ENCODE results near the gene CDH18. TPM values are rescaled to one million over a fixed set of nuclear protein-coding genes. Genes with fewer than 3 reads are reported as not detected.

Gene CDH18
- total and polyA plus RNA-seq, 2 of the 13 experiments (the other 11 are each of a cell fraction or from before 2014, with no cell fraction given), result not detected

- Histone ChIP-seq H3K27me3 (ENCODE audit: control insufficient read depth in 1 of 2, insufficient read depth in 2 of 2, low read length in 2 of 2) (no peaks in the 10 kb centered on the region; a peak in 1 of 5 replicates), H3K4me3 (replicated peaks in 1 of 3; ENCODE audit: insufficient read depth in 1 of 3, low read depth in 2 of 3, low read length in 3 of 3) (no peak overlapping the region), H3K4me1 (ENCODE audit: insufficient read depth, low read length) (no peaks in the 10 kb centered on the region), H3K79me2 (ENCODE audit: insufficient read depth, low read length) (no peaks in the 10 kb centered on the region), H3K36me3 (replicated peaks in 1 of 2; ENCODE audit: control insufficient read depth in 1 of 2, insufficient read depth in 2 of 2, low read length in 2 of 2) (no peaks in the 10 kb centered on the region), H3K27ac (ENCODE audit: extremely low read length, insufficient read depth, low read length) (no peak overlapping the region), H2AFZ (ENCODE audit: low read length) (no peak overlapping the region), H3K9me3 (ENCODE audit: low read length) (no peaks in the 10 kb centered on the region), H4K20me1 (ENCODE audit: insufficient read depth, low read length) (no peaks in the 10 kb centered on the region), H3K9ac (ENCODE audit: insufficient read depth, low read depth, low read length) (no peak overlapping the region), H3K4me2 (ENCODE audit: low read depth, low read length) (no peak overlapping the region)
- intact Hi-C loops (cut with micrococcal nuclease; ENCODE audit: unreplicated experiment) (no loop called here), in situ Hi-C loops (cut with HindIII; ENCODE audit: extremely low pct_ligation_motif_present, low pct_unique_long_range_greater_than_20kb) (no loop called here)
- FAIRE-seq, result no peak
- POLR2A ChIA-PET, result no interaction called here
- DNase-seq (ENCODE audit: low spot score), result no peak
- CTCF ChIA-PET (ENCODE audit: low intra/inter-chr PET ratio, low total read pairs), result no interaction called here
- WGBS (ENCODE audit: low lambda C conversion rate), result 4% methylated on average over 2 of the region's 2 CpGs
- no peak for ATAC-seq
- no TSS peak for BruUV-seq (replicated peaks)
- TF ChIP-seq ZNF562 (CRISPR knock-in tag; IDR thresholded peaks at IDR 0.05; ENCODE audit: borderline replicate concordance) (no peak), ZXDC (CRISPR knock-in tag; IDR thresholded peaks at IDR 0.05) (no peak), SMAD1 (CRISPR knock-in tag; IDR thresholded peaks at IDR 0.05; ENCODE audit: borderline replicate concordance, low read depth) (no peak), PAXIP1 (CRISPR knock-in tag; conservative IDR thresholded peaks at IDR 0.05) (no peak), ZFP37 (CRISPR knock-in tag; IDR thresholded peaks at IDR 0.05; ENCODE audit: borderline replicate concordance) (no peak), ZNF879 (CRISPR knock-in tag; IDR thresholded peaks at IDR 0.05) (no peak), HNRNPLL (IDR thresholded peaks at IDR 0.05; ENCODE audit: low read depth, low read length, poor library complexity, severe bottlenecking) (no peak), RARA (CRISPR knock-in tag; IDR thresholded peaks at IDR 0.05) (no peak), DRAP1 (CRISPR knock-in tag; IDR thresholded peaks at IDR 0.05) (no peak), MATR3 (CRISPR knock-in tag; IDR thresholded peaks at IDR 0.05) (no peak), ZMAT3 (CRISPR knock-in tag; conservative IDR thresholded peaks at IDR 0.05) (no peak)
- TF ChIP-seq, protein P1, sequence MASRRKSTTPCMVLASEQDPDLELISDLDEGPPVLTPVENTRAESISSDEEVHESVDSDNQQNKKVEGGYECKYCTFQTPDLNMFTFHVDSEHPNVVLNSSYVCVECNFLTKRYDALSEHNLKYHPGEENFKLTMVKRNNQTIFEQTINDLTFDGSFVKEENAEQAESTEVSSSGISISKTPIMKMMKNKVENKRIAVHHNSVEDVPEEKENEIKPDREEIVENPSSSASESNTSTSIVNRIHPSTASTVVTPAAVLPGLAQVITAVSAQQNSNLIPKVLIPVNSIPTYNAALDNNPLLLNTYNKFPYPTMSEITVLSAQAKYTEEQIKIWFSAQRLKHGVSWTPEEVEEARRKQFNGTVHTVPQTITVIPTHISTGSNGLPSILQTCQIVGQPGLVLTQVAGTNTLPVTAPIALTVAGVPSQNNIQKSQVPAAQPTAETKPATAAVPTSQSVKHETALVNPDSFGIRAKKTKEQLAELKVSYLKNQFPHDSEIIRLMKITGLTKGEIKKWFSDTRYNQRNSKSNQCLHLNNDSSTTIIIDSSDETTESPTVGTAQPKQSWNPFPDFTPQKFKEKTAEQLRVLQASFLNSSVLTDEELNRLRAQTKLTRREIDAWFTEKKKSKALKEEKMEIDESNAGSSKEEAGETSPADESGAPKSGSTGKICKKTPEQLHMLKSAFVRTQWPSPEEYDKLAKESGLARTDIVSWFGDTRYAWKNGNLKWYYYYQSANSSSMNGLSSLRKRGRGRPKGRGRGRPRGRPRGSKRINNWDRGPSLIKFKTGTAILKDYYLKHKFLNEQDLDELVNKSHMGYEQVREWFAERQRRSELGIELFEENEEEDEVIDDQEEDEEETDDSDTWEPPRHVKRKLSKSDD (CRISPR knock-in tag; IDR thresholded peaks at IDR 0.05; ENCODE audit: low read depth), result no peak
These were observed 9.5 kb downstream of the CDH18 start for GRCh38 chr5:19978476-19978875.
